Erythroblast (primary cell): ENCODE measurements around the gene KRTAP10-7.
"Not testable (repeated sequence)": the region's sequence is repeated elsewhere in the genome, so short reads cannot be mapped to it uniquely, and the experiment has no call there.

Source experiments
- DNase-seq, 2 experiments: peaks; one replicate each; lab custom pipeline; 2025; lab: John Stamatoyannopoulos, UW
- GATA1 ChIP-seq: IDR thresholded peaks from 2 replicates; pipeline ENCODE4 v1.6.1; 2011; ENCODE audit warnings: low read depth, mild to moderate bottlenecking, control low read depth, low read length, moderate library complexity
- POLR2A ChIP-seq: IDR thresholded peaks from 2 replicates; pipeline ENCODE4 v1.6.1; 2011; ENCODE audit warnings: mild to moderate bottlenecking, low read length

Gene KRTAP10-7

GRCh38 chr21:44603911-44604310 lies 3.5 kb downstream of the KRTAP10-7 start:
- no peak for DNase-seq
- TF ChIP-seq POLR2A, result no peak
- no peak for TF ChIP-seq GATA1

GRCh38 chr21:44606495-44606894 lies 6.1 kb downstream of the KRTAP10-7 start:
- TF ChIP-seq POLR2A, result no peak
- TF ChIP-seq GATA1, result no peak
- no peak for DNase-seq

- no peak for TF ChIP-seq GATA1
- TF ChIP-seq POLR2A, result no peak
- DNase-seq, result no peak
Measured at GRCh38 chr21:44609193-44609592, 8.8 kb downstream of the KRTAP10-7 start.

- DNase-seq, result not testable (repeated sequence)
Measured at GRCh38 chr21:44610157-44610843, 9.9 kb downstream of the KRTAP10-7 start.

- no peak for DNase-seq
- TF ChIP-seq POLR2A, result no peak
- no peak for TF ChIP-seq GATA1
Measured at GRCh38 chr21:44611551-44611950, 11.2 kb downstream of the KRTAP10-7 start.

GRCh38 chr21:44612029-44612486 lies 11.7 kb downstream of the KRTAP10-7 start, which contains the start of gene KRTAP10-8:
Gene KRTAP10-8 (plus strand): TSS chr21:44612079. CDS start chr21:44612101, 22 bp downstream.
- no peak for DNase-seq
- TF ChIP-seq GATA1, result no peak
- TF ChIP-seq POLR2A, result no peak

GRCh38 chr21:44612669-44613229 lies 12.4 kb downstream of the KRTAP10-7 start:
- no peak for TF ChIP-seq GATA1
- DNase-seq, result no peak

GRCh38 chr21:44613386-44614155 lies 13.2 kb downstream of the KRTAP10-7 start:
- TF ChIP-seq POLR2A (no peak), GATA1 (no peak)

GRCh38 chr21:44614161-44614631 lies 13.8 kb downstream of the KRTAP10-7 start:
- TF ChIP-seq GATA1 (no peak), POLR2A (no peak)
- DNase-seq, result no peak

More at GRCh38 chr21:44613386-44614155, 13.2 kb downstream of the KRTAP10-7 start:
- DNase-seq, result no peak

GRCh38 chr21:44614961-44615391 lies 14.6 kb downstream of the KRTAP10-7 start:
- TF ChIP-seq POLR2A, result no peak
- no peak for DNase-seq

GRCh38 chr21:44615466-44615865 lies 15.1 kb downstream of the KRTAP10-7 start:
- TF ChIP-seq POLR2A (no peak), GATA1 (no peak)
- no peak for DNase-seq

GRCh38 chr21:44615911-44616590 lies 15.7 kb downstream of the KRTAP10-7 start:
- no peak for TF ChIP-seq POLR2A
- no peak for TF ChIP-seq GATA1
- DNase-seq, result no peak

GRCh38 chr21:44616591-44616926 lies 16.2 kb downstream of the KRTAP10-7 start:
- TF ChIP-seq GATA1 (no peak), POLR2A (no peak)
- no peak for DNase-seq
